K562 (cell line): ENCODE measurements around the gene STPG4. TPM values are rescaled to one million over a fixed set of nuclear protein-coding genes. Genes with fewer than 3 reads are reported as not detected.

Experiments used
- ATAC-seq: fragments of 200-7000 bp; cut with Tn5 transposase; 3 replicates; pipeline ENCODE4 v1.9.1; 2020; ENCODE audit warnings: moderate library complexity
- BruUV-seq: library from RNA; stranded (reverse); fragments of 400-500 nt; replicated peaks from 2 replicates; lab custom pipeline; 2021; lab: Mats Ljungman, UMichigan
- CTCF ChIA-PET: fragments of 300-600 bp; formaldehyde crosslinking; extraction: SDS; loops from one replicate; lab custom pipeline; 2021; ENCODE audit warnings: low intra/inter-chr PET ratio; lab: Yijun Ruan, JAX
- POLR2A ChIA-PET: fragments of 300-600, 350-650 bp; sonication (Branson Sonifier 250); formaldehyde crosslinking; extraction: SDS; loops from one replicate; lab custom pipeline; 2021; ENCODE audit warnings: antibody characterized with exemption, inconsistent platforms; lab: Yijun Ruan, JAX
- DNase-seq, 4 experiments: peaks; one replicate each; pipeline versions ENCODE4 v3.0.0 to v3.0.0-alpha.2; 2011 to 2018; ENCODE audit warnings: low spot score in 3 of 4, mixed read lengths in 3 of 4; ENCODE audit errors: extremely low read depth in 1 of 4
- FAIRE-seq: peaks from 2 replicates; lab custom pipeline; 2011; peaks lifted over from hg19 to GRCh38; lab: Jason Lieb, UNC
- H2AFZ ChIP-seq: 2 replicates; pipeline ENCODE4 v1.6.0; 2011; ENCODE audit warnings: low read depth, low read length, control low read depth, inconsistent platforms
- H3K27ac ChIP-seq: fragments of 200-600 bp; 3 replicates; pipeline ENCODE4 v1.8.0; 2011; ENCODE audit warnings: low read depth, mild to moderate bottlenecking, control low read depth, inconsistent platforms, low read length, moderate library complexity, mixed read lengths; ENCODE audit errors: extremely low read depth
- H3K27me3 ChIP-seq, 2 experiments: fragments of 300-600 bp in 1 of 2; 2 replicates in 1 of 2; 3 replicates in 1 of 2; pipeline versions ENCODE4 v1.6.0 to v1.8.0; 2011; ENCODE audit warnings: inconsistent platforms in 2 of 2, low read length in 2 of 2, mild to moderate bottlenecking in 1 of 2, mixed read lengths in 1 of 2, moderate library complexity in 1 of 2; ENCODE audit not compliant: control insufficient read depth in 2 of 2, insufficient read depth in 2 of 2
- H3K36me3 ChIP-seq: fragments of 300-600 bp; 3 replicates; pipeline ENCODE4 v1.8.0; 2011; ENCODE audit warnings: mild to moderate bottlenecking, low read length, inconsistent platforms; ENCODE audit not compliant: control insufficient read depth, insufficient read depth
- H3K4me1 ChIP-seq, 2 experiments: fragments of 200-600 bp in 1 of 2; replicated peaks in 1 of 2; 2 replicates in 1 of 2; 3 replicates in 1 of 2; pipeline versions ENCODE4 v1.5.1 to v1.8.0; 2011; ENCODE audit warnings: inconsistent platforms in 2 of 2, low read length in 2 of 2, mild to moderate bottlenecking in 1 of 2, mixed read lengths in 1 of 2, moderate library complexity in 1 of 2; ENCODE audit not compliant: control insufficient read depth in 2 of 2, insufficient read depth in 2 of 2
- H3K4me2 ChIP-seq: 2 replicates; pipeline ENCODE4 v1.6.1; 2011; ENCODE audit warnings: low read length, control low read depth, inconsistent platforms, mixed read lengths; ENCODE audit not compliant: insufficient read depth
- H3K4me3 ChIP-seq: fragments of 200-600 bp; sonication (generic), shearing (Covaris generic); 2 replicates; pipeline ENCODE4 v1.5.1; 2016; ENCODE audit warnings: control low read depth, inconsistent platforms
- H3K79me2 ChIP-seq: fragments of 200-600 bp; 3 replicates; pipeline ENCODE4 v1.8.0; 2011; ENCODE audit warnings: low read length, inconsistent platforms; ENCODE audit not compliant: control insufficient read depth, insufficient read depth
- H3K9ac ChIP-seq, 2 experiments: 2 replicates each; pipeline versions ENCODE4 v1.6.0 to v1.6.1; 2011; ENCODE audit warnings: low read depth in 2 of 2, low read length in 2 of 2, control low read depth in 1 of 2, inconsistent platforms in 1 of 2, mild to moderate bottlenecking in 1 of 2, mixed read lengths in 1 of 2; ENCODE audit not compliant: insufficient read depth in 1 of 2
- H3K9me1 ChIP-seq: one replicate; pipeline ENCODE4 v1.6.0; 2011; ENCODE audit warnings: inconsistent platforms, mild to moderate bottlenecking, low read length, moderate library complexity; ENCODE audit not compliant: control insufficient read depth, insufficient read depth
- H3K9me3 ChIP-seq: replicated peaks from 2 replicates; pipeline ENCODE4 v1.5.1; 2011; ENCODE audit warnings: low read depth, low read length, inconsistent platforms; ENCODE audit not compliant: control insufficient read depth, insufficient read depth
- H4K20me1 ChIP-seq: replicated peaks from 2 replicates; pipeline ENCODE4 v1.6.1; 2011; ENCODE audit warnings: low read length, inconsistent platforms, mixed read lengths; ENCODE audit not compliant: control insufficient read depth, insufficient read depth
- CTCF ChIP-seq, 3 experiments: IDR thresholded peaks in 2 of 3; conservative IDR thresholded peaks in 1 of 3; 2 replicates each; pipeline ENCODE4 v1.5.1; 2011 to 2012; ENCODE audit warnings: low read length in 3 of 3, mild to moderate bottlenecking in 3 of 3, control low read depth in 2 of 3, improper control_type of control experiment in 1 of 3, inconsistent platforms in 1 of 3, low read depth in 1 of 3, mixed read lengths in 1 of 3, moderate library complexity in 1 of 3; ENCODE audit not compliant: insufficient read depth in 2 of 3
- HNRNPLL ChIP-seq: fragments of 200-400 bp; formaldehyde crosslinking; IDR thresholded peaks from 2 replicates; pipeline ENCODE4 v1.6.1; 2017; ENCODE audit warnings: low read length, low read depth, mild to moderate bottlenecking; ENCODE audit not compliant: poor library complexity, severe bottlenecking
- KHSRP ChIP-seq: fragments of 450-650 bp; IDR thresholded peaks from 2 replicates; pipeline ENCODE4 v1.6.1; 2017
- KLF16 ChIP-seq: IDR thresholded peaks from 2 replicates; pipeline ENCODE4 v1.6.1; 2016; ENCODE audit warnings: antibody characterized with exemption
- SPI1 ChIP-seq: IDR thresholded peaks from 2 replicates; pipeline ENCODE4 v1.6.1; 2011; ENCODE audit warnings: low read depth, low read length, control low read depth, borderline replicate concordance
- ZBTB33 ChIP-seq: sonication (generic); formaldehyde crosslinking; IDR thresholded peaks from 2 replicates; pipeline ENCODE4 v1.8.1; 2023; ENCODE audit warnings: mild to moderate bottlenecking, missing genetic modification reagents
- ZNF740 ChIP-seq, 3 experiments: fragments of 200-800 bp in 1 of 3; sonication (Bioruptor generic) in 1 of 3; sonication (generic) in 1 of 3; formaldehyde crosslinking in 1 of 3; IDR thresholded peaks; 2 replicates each; pipeline versions ENCODE4 v1.6.1 to v1.8.0; 2016 to 2022; ENCODE audit warnings: mild to moderate bottlenecking in 2 of 3, missing compliant biosample characterization in 2 of 3, missing genetic modification characterization in 2 of 3, missing genetic modification reagents in 1 of 3
- whole genome bisulfite sequencing: fragments of 100-300 bp; shearing (Covaris generic); methylation state at CpG from one replicate; pipeline ENCODE4 v1.1.6; 2016; ENCODE audit warnings: low coverage, mixed read lengths; ENCODE audit not compliant: insufficient coverage; ENCODE audit errors: missing lambda C conversion rate; 5-methylcytosine and 5-hydroxymethylcytosine counted together
- in situ Hi-C: fragments of 300-500 bp; cut with MboI; formaldehyde crosslinking; loops from 4 replicates; pipeline ENCODE4 v1.15.0; 2018; ENCODE audit warnings: inconsistent platforms, mixed read lengths
- intact Hi-C: fragments of 100-400 bp; cut with micrococcal nuclease; formaldehyde crosslinking; loops from 2 replicates; pipeline ENCODE4 v1.14.2; 2022
- polyA plus RNA-seq, 8 experiments: library from polyadenylated mRNA; depleted of rRNA in 4 of 8; stranded (reverse) in 5 of 8; unstranded in 3 of 8; fragments of >200 nt; fragmentation: Nextera tagmentation in 2 of 8; fragmentation: Illumina TruSeq in 1 of 8; extraction: Ambion mirVana in 2 of 8; extraction: Trizol in 1 of 8; gene quantifications; 2 replicates each; pipeline versions ENCODE4 v1.2.1 to v1.2.3, GENCODE V29; 2011 to 2014; ENCODE audit warnings: inconsistent platforms in 1 of 8, missing spikeins in 1 of 8
- total RNA-seq, 7 experiments: library from RNA; depleted of rRNA in 6 of 7; stranded (reverse); fragments of >200 nt in 6 of 7; fragmentation: Illumina TruSeq in 2 of 7; extraction: Trizol in 2 of 7; gene quantifications; 2 replicates each; pipeline versions ENCODE4 v1.2.1 to v1.2.3, GENCODE V29; 2011 to 2021; ENCODE audit warnings: low replicate concordance in 1 of 7

The STPG4 gene
- total and polyA plus RNA-seq, 9 of the 15 experiments (the other 6 are each of a cell fraction or from before 2014, with no cell fraction given), result 0.10 to 0.68 (median 0.22) TPM; not detected in 6

- intact Hi-C loops, result no loop called here
- CTCF ChIA-PET, result no interaction called here
- peaks cover 11% of the 10 kb centered on the region; the same call in 2 of the 3 replicates for H3K36me3 ChIP-seq
- H3K4me3 ChIP-seq, result no peak overlapping the region
- no peak overlapping the region for H3K4me2 ChIP-seq
- H3K9me3 ChIP-seq, result no peaks in the 10 kb centered on the region
- no peaks in the 10 kb centered on the region for H3K9me1 ChIP-seq
- POLR2A ChIA-PET, result interaction anchor here (0.8 kb wide), 1 partner anchor 68 kb away, joined by 3 read pairs; no protein-coding TSS in a partner anchor
- DNase-seq, result peak in 2 of 4 experiments; percentile 37 to 53
- H3K9ac ChIP-seq, result no peak overlapping the region
- 58% methylated on average over 4 of the region's 8 CpGs for WGBS
- BruUV-seq, result no TSS peak
- H3K27me3 ChIP-seq, result no peaks in the 10 kb centered on the region
- TF ChIP-seq ZBTB33 (CRISPR knock-in tag) (0 out of 2 replicates have a peak, but pooled peaks have one; percentile 33), KHSRP (no peak), SPI1 (peak; percentile 47; the same call in 1 of the 2 replicates), ZNF740 (CRISPR knock-in tag; IDR thresholded peaks at IDR 0.05) (peak; percentile 47; the same call in 1 of the 2 replicates), ZNF740 (tag; IDR thresholded peaks at IDR 0.05) (no peak), CTCF (IDR thresholded peaks at IDR 0.05 in 2 of 3, conservative IDR thresholded peaks at IDR 0.05 in 1 of 3; ENCODE audit: insufficient read depth in 2 of 3, low read depth in 1 of 3, low read length in 3 of 3) (peak in 2 of 3 experiments; percentile 25 to 29; a peak in 2 of 6 replicates), KLF16 (no peak), HNRNPLL (no peak)
- TF ChIP-seq, all 486 proteins: peak for 4
- no peak for FAIRE-seq
- H3K27ac ChIP-seq, result no peak overlapping the region
- H3K79me2 ChIP-seq, result no peaks in the 10 kb centered on the region
- H2AFZ ChIP-seq, result no peak overlapping the region
- H3K4me1 ChIP-seq, result peaks cover 0 to 10% of the 10 kb centered on the region in 2 experiments; a peak in 4 of 5 replicates
- peaks cover 3% of the 10 kb centered on the region; the same call in 1 of the 2 replicates for H4K20me1 ChIP-seq
- peak; percentile 37; the same call in 1 of the 3 replicates for ATAC-seq
- in situ Hi-C loops, result no loop called here
These were observed 106.2 kb downstream of the STPG4 start for GRCh38 chr2:47048801-47049480.
